Fibroblast of lung (primary cell): ENCODE data around the gene FOXS1.

ENCODE experiments used
- CTCF ChIP-seq, 2 donors: IDR thresholded peaks in 1 of 2; conservative IDR thresholded peaks in 1 of 2; 1 replicate in 1 of 2; 2 replicates in 1 of 2; pipeline ENCODE4 v1.5.1; 2011 to 2012; ENCODE audit warnings: low read length in 2 of 2, control low read depth in 1 of 2, inconsistent platforms in 1 of 2, low read depth in 1 of 2, mild to moderate bottlenecking in 1 of 2
- EZH2 ChIP-seq: IDR thresholded peaks from 2 replicates; pipeline ENCODE4 v1.5.1; 2012; ENCODE audit warnings: low read length, control low read depth, mild to moderate bottlenecking; ENCODE audit errors: missing control alignments

- TF ChIP-seq CTCF (conservative IDR thresholded peaks at IDR 0.05 in 1 of 2, IDR thresholded peaks at IDR 0.05 in 1 of 2; ENCODE audit: low read depth in 1 of 2, low read length in 2 of 2) (no peak), EZH2 (no peak)
These were observed 27.9 kb downstream of the FOXS1 start for GRCh38 chr20:31817461-31817860.
